CD4-positive, alpha-beta T cell treated with Interleukin-4 for 4 hours (primary cell): ENCODE data around the gene ARHGEF6.
A peak's percentile ranks its signal among the peaks of the same experiment; 100 is the strongest.

ENCODE experiments used
- DNase-seq: peaks from one replicate; pipeline ENCODE4 v3.0.0-alpha.2; 2020

Gene ARHGEF6

GRCh38 chrX:136742721-136743379 is 37.9 kb downstream of the ARHGEF6 start:
- DNase-seq = no peak

- no peak for DNase-seq
These were observed 42.5 kb downstream of the ARHGEF6 start for GRCh38 chrX:136738049-136738729.

GRCh38 chrX:136736690-136737089 is 44.0 kb downstream of the ARHGEF6 start:
- no peak for DNase-seq

GRCh38 chrX:136735601-136736000 is 45.1 kb downstream of the ARHGEF6 start:
- DNase-seq = no peak

GRCh38 chrX:136733613-136734012 is 47.1 kb downstream of the ARHGEF6 start:
- DNase-seq = no peak

- DNase-seq = no peak
These were observed 48.9 kb downstream of the ARHGEF6 start for GRCh38 chrX:136731798-136732197.

- peak; percentile 22 for DNase-seq
These were observed 49.4 kb downstream of the ARHGEF6 start for GRCh38 chrX:136731207-136731782.

- DNase-seq = no peak
These were observed 52.3 kb downstream of the ARHGEF6 start for GRCh38 chrX:136728393-136728792.

- DNase-seq = no peak
These were observed 55.2 kb downstream of the ARHGEF6 start for GRCh38 chrX:136725441-136726104.

- no peak for DNase-seq
These were observed 62.6 kb downstream of the ARHGEF6 start for GRCh38 chrX:136718091-136718490.

- DNase-seq = no peak
These were observed 65.8 kb downstream of the ARHGEF6 start for GRCh38 chrX:136714626-136715599.

- DNase-seq = no peak
These were observed 68.0 kb downstream of the ARHGEF6 start for GRCh38 chrX:136712650-136713310.

GRCh38 chrX:136711147-136711546 is 69.6 kb downstream of the ARHGEF6 start:
- no peak for DNase-seq

- peak; percentile 60 for DNase-seq
These were observed 70.3 kb downstream of the ARHGEF6 start for GRCh38 chrX:136710325-136710951.

GRCh38 chrX:136708348-136708747 is 72.4 kb downstream of the ARHGEF6 start:
- DNase-seq = no peak

GRCh38 chrX:136697156-136697555 is 83.6 kb downstream of the ARHGEF6 start:
- DNase-seq = no peak

GRCh38 chrX:136694431-136695087 is 86.2 kb downstream of the ARHGEF6 start:
- peak; percentile 76 for DNase-seq

GRCh38 chrX:136692271-136692670 is 88.5 kb downstream of the ARHGEF6 start:
- DNase-seq = no peak

GRCh38 chrX:136691028-136691809 is 89.5 kb downstream of the ARHGEF6 start:
- DNase-seq = peak; percentile 62

GRCh38 chrX:136689436-136689835 is 91.3 kb downstream of the ARHGEF6 start:
- DNase-seq = peak; percentile 27
